ENCODE measurements around the gene SCN9A.

DNA sequence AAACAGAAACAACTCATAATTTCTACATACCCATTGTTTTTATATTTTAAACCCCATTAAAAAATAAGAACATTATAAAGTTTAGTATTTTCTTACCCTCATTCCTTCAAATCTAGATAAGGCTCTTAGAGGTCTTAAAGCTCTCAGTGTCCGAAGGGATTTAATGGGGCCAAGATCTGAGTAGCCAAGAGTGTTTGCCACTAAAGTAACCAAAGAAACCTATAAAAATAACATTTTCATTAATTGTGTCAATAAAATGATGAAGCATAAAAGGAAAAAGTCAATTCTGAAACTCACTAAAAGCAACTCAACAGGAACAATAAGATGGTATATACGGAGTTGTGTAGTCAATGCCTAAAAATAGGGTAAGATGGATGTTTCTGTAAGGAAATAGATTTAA lies 142.5 kb downstream of the SCN9A start:
- TF ChIP-seq TAF1 (IDR thresholded peaks at IDR 0.05; ENCODE audit: borderline replicate concordance, insufficient read depth, low read length) = no peak
- TF ChIP-seq POLR2AphosphoS5 (IDR thresholded peaks at IDR 0.05; ENCODE audit: low read depth, low read length) = no peak
- TF ChIP-seq REST (IDR thresholded peaks at IDR 0.05; ENCODE audit: insufficient read depth in 1 of 2, low read depth in 2 of 2, low read length in 2 of 2) = no peak
- TF ChIP-seq SIN3A (IDR thresholded peaks at IDR 0.05; ENCODE audit: borderline replicate concordance, insufficient read depth, low read length) = no peak
